Panc1 (cell line): Measurements from ENCODE around the gene IGFBP5. TPM values are rescaled to one million over a fixed set of nuclear protein-coding genes. Genes with fewer than 3 reads are reported as not detected.

Experiments used
- ATAC-seq: fragments of 200-7000 bp; cut with Tn5 transposase; 2 replicates; pipeline ENCODE4 v1.9.1; 2020; ENCODE audit warnings: mild to moderate bottlenecking, moderate library complexity
- BruUV-seq: library from RNA; stranded (reverse); fragments of 400-500 nt; replicated peaks from 2 replicates; lab custom pipeline; 2021; lab: Mats Ljungman, UMichigan
- CTCF ChIA-PET: fragments of 300-600 bp; sonication (Branson Sonifier 250); formaldehyde crosslinking; loops from one replicate; lab custom pipeline; 2022; ENCODE audit warnings: antibody characterized with exemption; lab: Charles Lee
- POLR2A ChIA-PET: fragments of 300-600 bp; sonication (Branson Sonifier 250); formaldehyde crosslinking; loops from one replicate; lab custom pipeline; 2022; ENCODE audit warnings: antibody characterized with exemption; lab: Charles Lee
- DNase-seq: peaks from one replicate; pipeline ENCODE4 v3.0.0-alpha.2; 2010; ENCODE audit warnings: low read depth, low spot score
- H3K27ac ChIP-seq: 2 replicates; pipeline ENCODE4 v1.5.1; 2011; ENCODE audit warnings: mild to moderate bottlenecking, low read length, inconsistent platforms
- H3K27me3 ChIP-seq: fragments of 200-500 bp; sonication (Bioruptor generic); 2 replicates; pipeline ENCODE4 v1.6.0; 2014; ENCODE audit warnings: low read length, inconsistent platforms; ENCODE audit not compliant: control insufficient read depth, insufficient read depth
- H3K36me3 ChIP-seq: fragments of 200-500 bp; sonication (Bioruptor generic); 2 replicates; pipeline ENCODE4 v1.5.1; 2014; ENCODE audit warnings: inconsistent platforms, mild to moderate bottlenecking, low read length, moderate library complexity; ENCODE audit not compliant: control insufficient read depth, insufficient read depth
- H3K4me1 ChIP-seq: 2 replicates; pipeline ENCODE4 v1.5.1; 2011; ENCODE audit warnings: inconsistent platforms, mild to moderate bottlenecking, low read length, moderate library complexity; ENCODE audit not compliant: control insufficient read depth, insufficient read depth
- H3K4me3 ChIP-seq, 2 experiments: 2 replicates each; pipeline ENCODE4 v1.5.1; 2011 to 2012; ENCODE audit warnings: low read depth in 2 of 2, low read length in 2 of 2, mild to moderate bottlenecking in 2 of 2, inconsistent platforms in 1 of 2, moderate library complexity in 1 of 2
- H3K9me3 ChIP-seq: fragments of 200-500 bp; sonication (Bioruptor generic); 2 replicates; pipeline ENCODE4 v1.5.1; 2014; ENCODE audit warnings: low read depth, mild to moderate bottlenecking, inconsistent platforms, low read length, moderate library complexity; ENCODE audit not compliant: control insufficient read depth, insufficient read depth
- CTCF ChIP-seq: fragments of 450-650 bp; IDR thresholded peaks from 2 replicates; pipeline ENCODE4 v1.5.1; 2017; ENCODE audit warnings: mild to moderate bottlenecking
- POLR2AphosphoS5 ChIP-seq: IDR thresholded peaks from 2 replicates; pipeline ENCODE4 v1.6.1; 2012; ENCODE audit warnings: mild to moderate bottlenecking, low read depth, low read length, moderate library complexity
- REST ChIP-seq, 2 experiments: IDR thresholded peaks; 2 replicates each; pipeline ENCODE4 v1.6.1; 2011 to 2012; ENCODE audit warnings: low read depth in 2 of 2, control low read depth in 1 of 2, low read length in 1 of 2, mild to moderate bottlenecking in 1 of 2, moderate library complexity in 1 of 2; ENCODE audit not compliant: insufficient read depth in 1 of 2
- SIN3A ChIP-seq: IDR thresholded peaks from 2 replicates; pipeline ENCODE4 v1.6.1; 2012; ENCODE audit warnings: low read depth, mild to moderate bottlenecking, low read length, moderate library complexity, borderline replicate concordance; ENCODE audit not compliant: insufficient read depth
- TCF7L2 ChIP-seq: IDR thresholded peaks from 2 replicates; pipeline ENCODE4 v1.6.1; 2011; ENCODE audit warnings: mild to moderate bottlenecking, low read depth, low read length, inconsistent platforms
- in situ Hi-C: cut with HindIII; loops from 2 replicates; pipeline ENCODE4 v1.10.0; 2016; ENCODE audit warnings: low sequenced_read_pairs, low pct_unique_long_range_greater_than_20kb
- intact Hi-C: fragments of 100-400 bp; cut with micrococcal nuclease; formaldehyde crosslinking; loops from one replicate; pipeline ENCODE4 v1.10.0; 2022; ENCODE audit not compliant: unreplicated experiment
- total RNA-seq: library from RNA; stranded (reverse); gene quantifications from one replicate; pipeline ENCODE4 v1.2.1, GENCODE V29; 2021; ENCODE audit not compliant: unreplicated experiment

IGFBP5 gene
- total RNA-seq, 1 experiment from 2014 or later = 1.9 TPM

- in situ Hi-C loops (no loop called here), intact Hi-C loops (loop anchor here (10.0 kb wide), 1 partner anchor 454 kb away; no protein-coding TSS in a partner anchor)
- ATAC-seq (no peak), DNase-seq (no peak)
- H3K4me1 ChIP-seq = peaks cover 11% of the 10 kb centered on the region
- TF ChIP-seq REST (IDR thresholded peaks at IDR 0.05; ENCODE audit: insufficient read depth in 1 of 2, low read depth in 2 of 2, low read length in 1 of 2) = no peak
- no peak for TF ChIP-seq CTCF
- no peak for TF ChIP-seq POLR2AphosphoS5
- no peak for TF ChIP-seq SIN3A
- no peak for TF ChIP-seq TCF7L2
- no peak overlapping the region for H3K27ac ChIP-seq
- peaks cover 23% of the 10 kb centered on the region for H3K27me3 ChIP-seq
- no peak overlapping the region; a peak in 1 of 4 replicates for H3K4me3 ChIP-seq
- POLR2A ChIA-PET = no interaction called here
- no peaks in the 10 kb centered on the region for H3K9me3 ChIP-seq
- BruUV-seq = no TSS peak
- CTCF ChIA-PET = no interaction called here
- H3K36me3 ChIP-seq = no peaks in the 10 kb centered on the region
Observed at GRCh38 chr2:216690853-216691741, 4.3 kb downstream of the IGFBP5 start.

DNA sequence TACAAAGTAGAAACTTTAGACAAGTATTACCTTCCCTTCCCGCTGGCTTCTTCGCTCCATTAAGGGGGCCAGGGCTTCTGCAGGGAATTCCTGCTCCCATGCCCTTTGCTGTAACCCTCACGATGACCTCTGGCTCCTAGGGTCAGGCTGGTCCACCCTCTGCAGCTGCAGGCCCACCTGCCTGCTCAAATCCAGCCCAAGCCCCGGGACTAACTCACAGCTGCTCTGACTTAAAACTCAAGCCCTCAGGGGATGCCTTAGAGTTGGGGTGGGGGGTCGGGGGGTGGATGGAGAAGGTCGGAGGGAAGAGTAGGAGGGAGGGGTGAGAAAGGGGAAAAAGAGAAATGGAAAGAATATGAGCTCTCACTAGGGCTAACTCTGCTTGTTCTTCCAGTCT lies 4.9 kb downstream of the IGFBP5 start:
- CTCF ChIA-PET = no interaction called here
- in situ Hi-C loops = no loop called here
- ATAC-seq = no peak
- H3K4me3 ChIP-seq = no peak overlapping the region
- BruUV-seq = no TSS peak
- no peak for DNase-seq
- H3K36me3 ChIP-seq = no peaks in the 10 kb centered on the region
- TF ChIP-seq REST (IDR thresholded peaks at IDR 0.05; ENCODE audit: insufficient read depth in 1 of 2, low read depth in 2 of 2, low read length in 1 of 2) (no peak), CTCF (no peak), TCF7L2 (no peak), POLR2AphosphoS5 (no peak), SIN3A (no peak)
- intact Hi-C loops = loop anchor here (10.0 kb wide), 1 partner anchor 454 kb away; no protein-coding TSS in a partner anchor
- peaks cover 18% of the 10 kb centered on the region; the same call in 1 of the 2 replicates for H3K27me3 ChIP-seq
- H3K4me1 ChIP-seq = peaks cover 11% of the 10 kb centered on the region
- POLR2A ChIA-PET = no interaction called here
- H3K9me3 ChIP-seq = no peaks in the 10 kb centered on the region
- H3K27ac ChIP-seq = no peak overlapping the region
